ENCODE measurements around the gene SRCIN1. TPM values are rescaled to one million over a fixed set of nuclear protein-coding genes. Genes with fewer than 3 reads are reported as not detected.
"Not testable (repeated sequence)": the region's sequence is repeated elsewhere in the genome, so short reads cannot be mapped to it uniquely, and the experiment has no call there.

The SRCIN1 gene
- total and polyA plus RNA-seq, 2 donors (not counting 1 experiment from before 2014, with no cell fraction given), result 0.44 to 1.1 TPM

GRCh38 chr17:38485146-38485468 is 120.6 kb downstream of the SRCIN1 start:
- no peaks in the 10 kb centered on the region for H4K20me1 ChIP-seq (ENCODE audit: control insufficient read depth, insufficient read depth, low read length, poor library complexity, severe bottlenecking)
- no peak overlapping the region for H3K27ac ChIP-seq (ENCODE audit: low read length in 2 of 2)
- H3K4me2 ChIP-seq (replicated peaks; ENCODE audit: low read depth, low read length, poor library complexity, severe bottlenecking), result no peak overlapping the region
- H2AFZ ChIP-seq (ENCODE audit: insufficient read depth, low read depth, low read length, poor library complexity, severe bottlenecking), result peak overlapping the region; percentile 12
- Mint-ChIP-seq H3K27me3 (peaks cover 4% of the 10 kb centered on the region), H3K4me1 (peaks cover 20% of the 10 kb centered on the region), H3K9me3 (ENCODE audit: insufficient read depth) (no peaks in the 10 kb centered on the region), H3K4me3 (peak overlapping the region; percentile 82), H3K27ac (no peak overlapping the region)
- DNase-seq, result no peak
- H3K27me3 ChIP-seq (replicated peaks in 1 of 4; ENCODE audit: control extremely low read depth in 1 of 4, control insufficient read depth in 3 of 4, insufficient read depth in 4 of 4, low read length in 3 of 4), result no peaks in the 10 kb centered on the region
- H3K79me2 ChIP-seq (ENCODE audit: control insufficient read depth, insufficient read depth, low read length), result no peaks in the 10 kb centered on the region
- TF ChIP-seq CTCF (IDR thresholded peaks at IDR 0.05) (no peak), EZH2 (IDR thresholded peaks at IDR 0.05; ENCODE audit: borderline replicate concordance, insufficient read depth, low read depth, low read length, poor library complexity, severe bottlenecking) (no peak)
- peaks cover 0 to 11% of the 10 kb centered on the region in 2 donors for H3K4me1 ChIP-seq (ENCODE audit: control insufficient read depth in 2 of 2, insufficient read depth in 2 of 2, low read length in 2 of 2)
- POLR2A ChIA-PET, result no interaction called here
- CTCF ChIA-PET, result interaction anchor here (1.2 to 1.4 kb wide), 3 partner anchors 41 to 136 kb away, joined by 3 to 6 read pairs (median 6); no protein-coding TSS in a partner anchor
- H3K9ac ChIP-seq (ENCODE audit: low read length), result no peak overlapping the region
- intact Hi-C loops (cut with micrococcal nuclease), result loop anchor here (2.0 kb wide), 2 partner anchors 62 to 136 kb away; no protein-coding TSS in a partner anchor
- H3K36me3 ChIP-seq (replicated peaks in 1 of 2; ENCODE audit: control extremely low read depth in 1 of 2, control insufficient read depth in 1 of 2, extremely low read depth in 1 of 2, insufficient read depth in 2 of 2, low read length in 1 of 2), result no peaks in the 10 kb centered on the region
- no peak overlapping the region for H3K4me3 ChIP-seq (ENCODE audit: control extremely low read depth in 1 of 5, extremely low read depth in 1 of 5, insufficient read depth in 1 of 5, low read depth in 2 of 5, low read length in 4 of 5)
- ATAC-seq (ENCODE audit: low read depth), result no peak
- no peaks in the 10 kb centered on the region for H3K9me3 ChIP-seq (ENCODE audit: control extremely low read depth in 1 of 3, control insufficient read depth in 2 of 3, insufficient read depth in 1 of 3, low read length in 2 of 3)
- WGBS (ENCODE audit: insufficient coverage), result 33% methylated on average over 2 of the region's 2 CpGs

- POLR2A ChIA-PET; H3K9ac ChIP-seq (ENCODE audit: low read length); H3K27me3 ChIP-seq (replicated peaks in 1 of 4; ENCODE audit: control extremely low read depth in 1 of 4, control insufficient read depth in 3 of 4, insufficient read depth in 4 of 4, low read length in 3 of 4); H3K79me2 ChIP-seq (ENCODE audit: control insufficient read depth, insufficient read depth, low read length); H3K27me3 Mint-ChIP-seq; H3K4me3 ChIP-seq (ENCODE audit: control extremely low read depth in 1 of 5, extremely low read depth in 1 of 5, insufficient read depth in 1 of 5, low read depth in 2 of 5, low read length in 4 of 5); H3K36me3 ChIP-seq (replicated peaks in 1 of 2; ENCODE audit: control extremely low read depth in 1 of 2, control insufficient read depth in 1 of 2, extremely low read depth in 1 of 2, insufficient read depth in 2 of 2, low read length in 1 of 2); H3K9me3 ChIP-seq (ENCODE audit: control extremely low read depth in 1 of 3, control insufficient read depth in 2 of 3, insufficient read depth in 1 of 3, low read length in 2 of 3); H3K4me2 ChIP-seq (replicated peaks; ENCODE audit: low read depth, low read length, poor library complexity, severe bottlenecking); H3K27ac ChIP-seq (ENCODE audit: low read length in 2 of 2); H3K9me3 Mint-ChIP-seq (ENCODE audit: insufficient read depth); H4K20me1 ChIP-seq (ENCODE audit: control insufficient read depth, insufficient read depth, low read length, poor library complexity, severe bottlenecking): not testable (repeated sequence)
- CTCF ChIA-PET, result interaction anchor here (1.4 kb wide), 2 partner anchors 61 to 135 kb away, joined by 3 to 6 read pairs; no protein-coding TSS in a partner anchor
- Histone ChIP-seq H2AFZ (ENCODE audit: insufficient read depth, low read depth, low read length, poor library complexity, severe bottlenecking) (peak overlapping the region; percentile 12), H3K4me1 (ENCODE audit: control insufficient read depth in 2 of 2, insufficient read depth in 2 of 2, low read length in 2 of 2) (peaks cover 0 to 11% of the 10 kb centered on the region in 2 donors)
- intact Hi-C loops (cut with micrococcal nuclease), result loop anchor here (2.0 kb wide), 2 partner anchors 62 to 136 kb away; no protein-coding TSS in a partner anchor
- TF ChIP-seq CTCF (IDR thresholded peaks at IDR 0.05), result peak; percentile 57
- peak overlapping the region; percentile 37 for H3K27ac Mint-ChIP-seq
- peaks cover 20% of the 10 kb centered on the region for H3K4me1 Mint-ChIP-seq
- 55% methylated on average over 17 of the region's 21 CpGs for whole genome bisulfite sequencing (ENCODE audit: insufficient coverage)
- peak; percentile 44 for ATAC-seq (ENCODE audit: low read depth)
- peak overlapping the region; percentile 17 for H3K4me3 Mint-ChIP-seq
- peak; percentile 59 for DNase-seq
Measured at GRCh38 chr17:38484242-38485145, 121.3 kb downstream of the SRCIN1 start.

GRCh38 chr17:38482700-38483043 is 123.1 kb downstream of the SRCIN1 start:
- DNase-seq; H3K9me3 ChIP-seq (ENCODE audit: control extremely low read depth in 1 of 3, control insufficient read depth in 2 of 3, insufficient read depth in 1 of 3, low read length in 2 of 3); H4K20me1 ChIP-seq (ENCODE audit: control insufficient read depth, insufficient read depth, low read length, poor library complexity, severe bottlenecking); H3K36me3 ChIP-seq (replicated peaks in 1 of 2; ENCODE audit: control extremely low read depth in 1 of 2, control insufficient read depth in 1 of 2, extremely low read depth in 1 of 2, insufficient read depth in 2 of 2, low read length in 1 of 2); H3K9me3 Mint-ChIP-seq (ENCODE audit: insufficient read depth); H3K27me3 Mint-ChIP-seq; H3K27me3 ChIP-seq (replicated peaks in 1 of 4; ENCODE audit: control extremely low read depth in 1 of 4, control insufficient read depth in 3 of 4, insufficient read depth in 4 of 4, low read length in 3 of 4); H3K4me2 ChIP-seq (replicated peaks; ENCODE audit: low read depth, low read length, poor library complexity, severe bottlenecking); H3K79me2 ChIP-seq (ENCODE audit: control insufficient read depth, insufficient read depth, low read length); intact Hi-C loops (cut with micrococcal nuclease); H3K9ac ChIP-seq (ENCODE audit: low read length); H2AFZ ChIP-seq (ENCODE audit: insufficient read depth, low read depth, low read length, poor library complexity, severe bottlenecking); H3K4me3 ChIP-seq (ENCODE audit: control extremely low read depth in 1 of 5, extremely low read depth in 1 of 5, insufficient read depth in 1 of 5, low read depth in 2 of 5, low read length in 4 of 5); H3K27ac Mint-ChIP-seq; H3K4me3 Mint-ChIP-seq; H3K27ac ChIP-seq (ENCODE audit: low read length in 2 of 2); POLR2A ChIA-PET; ATAC-seq (ENCODE audit: low read depth): not testable (repeated sequence)
- WGBS (ENCODE audit: insufficient coverage), result 92% methylated on average over 5 of the region's 8 CpGs
- H3K4me1 ChIP-seq (ENCODE audit: control insufficient read depth in 2 of 2, insufficient read depth in 2 of 2, low read length in 2 of 2), result peaks cover 0 to 11% of the 10 kb centered on the region in 2 donors
- CTCF ChIA-PET, result interaction anchor here (1.0 kb wide), 1 partner anchor 64 kb away, joined by 3 read pairs; no protein-coding TSS in a partner anchor
- H3K4me1 Mint-ChIP-seq, result peaks cover 20% of the 10 kb centered on the region

Measured in B cell (primary cell).